T-helper 2 cell treated with Interferon-gamma antibody and Interleukin-4, amounts not matched to agents 100 ng/mL and 5 ng/mL, for 36 hours (primary cell): ENCODE measurements around the gene NXNL2. TPM values are rescaled to one million over a fixed set of nuclear protein-coding genes. Genes with fewer than 3 reads are reported as not detected.

ENCODE experiments used
- intact Hi-C: fragments of 100-400 bp; cut with micrococcal nuclease; formaldehyde crosslinking; loops from one replicate; pipeline ENCODE4 v1.15.1; 2023
- total RNA-seq: library from RNA; stranded (reverse); gene quantifications from 2 replicates; pipeline ENCODE4 v1.2.3, GENCODE V29; 2022

The NXNL2 gene
- total RNA-seq, 1 donor from 2014 or later = not detected

DNA sequence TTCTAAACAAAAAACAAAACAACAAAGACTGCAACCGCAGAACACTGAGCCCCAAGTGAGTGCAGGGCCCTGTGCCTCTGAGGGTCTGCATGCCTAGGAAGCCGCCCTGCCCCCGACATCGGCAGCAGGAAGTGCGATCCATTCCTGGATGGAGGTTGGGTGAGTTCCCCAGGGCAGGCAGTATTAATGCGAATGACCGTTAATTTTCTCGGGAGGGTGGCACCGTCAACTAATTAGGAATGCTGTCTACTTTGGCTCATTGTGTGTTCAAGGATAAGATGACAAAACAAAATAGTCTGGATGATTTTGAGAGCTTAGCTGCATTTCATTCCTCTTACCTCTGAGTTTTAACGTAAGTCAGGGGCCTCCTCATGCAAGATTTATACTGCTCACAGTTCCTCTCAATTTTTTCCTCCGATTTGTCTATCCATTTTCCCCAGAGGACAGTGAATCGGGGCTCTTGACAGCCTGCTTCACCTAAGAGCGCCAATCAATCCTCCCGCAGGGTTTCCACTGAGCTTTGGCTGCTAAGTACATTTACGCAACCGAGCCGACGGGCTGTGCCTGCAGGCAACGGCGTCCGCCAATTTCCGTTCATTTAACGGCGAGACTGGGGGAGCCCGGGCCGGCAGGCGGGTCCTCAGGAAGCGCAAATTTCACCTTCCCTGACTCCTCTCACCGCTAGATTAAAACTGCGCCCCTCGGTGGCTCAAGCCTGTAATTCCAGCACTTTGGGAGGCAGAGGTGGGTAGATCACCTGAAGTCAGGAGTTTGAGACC lies 2.9 kb upstream of the NXNL2 start:
- intact Hi-C loops = no loop called here

GRCh38 chr9:88533951-88534455 lies 975 bp upstream of the NXNL2 start:
- intact Hi-C loops = no loop called here

- intact Hi-C loops = no loop called here
These were observed 446 bp downstream of the NXNL2 start for GRCh38 chr9:88535226-88536022.

DNA sequence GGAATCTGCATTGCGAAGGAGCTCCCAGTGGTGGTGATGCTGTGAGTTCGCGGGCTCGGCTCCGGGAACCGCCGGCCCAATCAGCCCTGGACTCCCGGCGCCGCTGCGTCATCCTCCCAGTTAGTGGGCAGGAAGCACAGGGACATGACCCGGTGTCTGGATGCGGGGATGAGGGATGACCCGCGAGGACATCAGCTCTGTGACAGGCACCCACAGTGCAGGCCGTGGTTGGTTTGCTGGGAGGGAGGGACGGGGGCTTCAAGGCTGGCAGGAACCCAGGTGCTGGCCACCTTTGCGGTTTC lies 996 bp downstream of the NXNL2 start:
- intact Hi-C loops = no loop called here

GRCh38 chr9:88536951-88537760 lies 2.2 kb downstream of the NXNL2 start:
- intact Hi-C loops = no loop called here

DNA sequence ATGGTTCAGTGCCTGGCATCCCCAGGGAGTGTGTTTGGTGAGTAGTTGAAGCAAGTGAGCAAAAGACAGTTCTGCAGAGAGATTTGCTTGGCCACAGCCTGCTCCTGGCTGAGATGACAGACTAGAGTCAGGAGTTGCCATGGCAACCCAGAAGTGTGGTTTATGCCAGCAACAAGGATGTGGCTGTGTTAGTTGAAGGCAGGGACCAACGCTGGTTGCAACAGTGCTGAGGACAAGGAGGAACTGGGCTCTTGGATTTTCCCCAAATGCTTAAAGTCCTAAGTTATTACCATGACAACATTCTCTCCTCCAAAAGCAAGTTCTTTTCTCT lies 2.7 kb downstream of the NXNL2 start:
- intact Hi-C loops = no loop called here

DNA sequence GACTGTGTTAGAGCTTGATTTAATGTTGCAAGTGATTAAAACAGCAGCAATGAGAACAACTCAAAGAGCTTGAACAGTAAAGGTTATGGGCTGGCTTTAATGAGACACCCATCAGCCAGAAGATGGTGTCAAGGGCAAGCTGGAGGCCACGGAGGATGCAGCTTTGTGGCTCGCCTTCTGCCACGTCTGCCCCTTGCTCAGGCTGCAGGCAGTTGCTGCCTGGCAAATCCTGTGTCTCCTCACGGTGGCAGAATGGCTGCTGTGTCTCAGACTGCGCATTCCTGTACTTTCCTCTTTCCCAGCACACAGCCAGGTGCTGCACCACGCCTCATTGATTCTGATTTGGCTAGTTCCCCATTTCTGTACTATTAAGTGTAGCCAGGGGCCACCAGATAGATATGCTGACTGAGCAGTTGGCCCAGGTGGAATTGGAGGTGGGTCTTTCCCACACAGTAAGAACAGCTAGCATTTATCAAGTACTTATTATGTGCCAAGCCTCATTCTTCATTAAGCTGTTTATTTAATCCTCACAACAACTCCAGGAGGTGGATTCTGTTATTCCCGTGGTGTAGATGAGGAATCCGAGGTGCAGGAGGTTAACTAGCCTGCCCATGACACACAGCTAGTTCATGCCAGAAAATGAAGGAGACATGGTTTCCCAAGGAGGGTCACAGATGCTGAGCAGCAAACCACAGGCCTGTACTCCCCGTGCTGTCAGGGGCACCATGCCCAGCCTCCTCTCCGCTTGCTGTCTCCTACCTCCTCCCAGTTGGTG lies 3.5 kb downstream of the NXNL2 start:
- intact Hi-C loops = no loop called here

DNA sequence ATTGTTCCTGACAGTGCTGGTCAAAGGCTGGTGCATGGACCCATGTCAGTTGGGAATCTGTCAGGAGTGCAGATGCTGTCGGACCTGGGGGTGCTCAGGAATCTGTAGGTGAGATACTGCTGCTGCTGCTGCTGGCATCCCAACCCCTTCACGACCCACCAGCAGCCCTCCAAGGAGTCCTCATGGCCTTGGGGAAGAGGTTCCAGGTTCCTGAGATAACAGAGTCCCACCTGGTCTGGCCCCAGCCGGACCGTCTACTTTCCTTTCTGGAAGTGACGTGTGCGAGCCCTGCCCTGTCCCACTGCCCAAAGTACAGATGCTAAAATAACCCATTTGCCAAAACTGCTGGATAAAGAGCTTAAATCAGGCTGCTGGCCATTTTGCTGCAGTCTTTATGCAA lies 4.3 kb downstream of the NXNL2 start:
- intact Hi-C loops = no loop called here

DNA sequence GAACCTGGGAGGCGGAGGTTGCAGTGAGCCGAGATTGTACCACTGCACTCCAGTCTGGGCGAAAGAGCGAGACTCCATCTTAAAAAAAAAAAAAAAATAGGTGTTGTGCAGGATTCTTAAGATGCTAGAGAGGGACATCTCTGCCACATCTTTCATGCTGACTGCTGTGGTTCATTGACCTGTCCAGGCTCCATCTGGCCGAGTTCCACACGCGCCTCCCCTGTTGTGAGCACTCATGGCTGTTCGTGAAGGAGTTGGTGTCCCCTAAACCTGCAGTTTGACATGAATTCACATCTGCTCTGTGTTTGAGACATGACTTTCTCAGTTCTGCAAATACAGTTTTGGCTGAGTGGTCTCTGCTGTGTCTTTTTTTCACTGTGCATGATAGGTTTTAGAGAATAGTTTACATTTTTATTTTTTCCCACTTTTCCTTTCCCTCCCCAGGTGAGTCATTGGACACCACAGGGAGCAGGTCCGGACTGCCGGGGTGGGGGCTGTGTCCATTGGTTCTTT lies 5.3 kb downstream of the NXNL2 start:
- intact Hi-C loops = no loop called here

DNA sequence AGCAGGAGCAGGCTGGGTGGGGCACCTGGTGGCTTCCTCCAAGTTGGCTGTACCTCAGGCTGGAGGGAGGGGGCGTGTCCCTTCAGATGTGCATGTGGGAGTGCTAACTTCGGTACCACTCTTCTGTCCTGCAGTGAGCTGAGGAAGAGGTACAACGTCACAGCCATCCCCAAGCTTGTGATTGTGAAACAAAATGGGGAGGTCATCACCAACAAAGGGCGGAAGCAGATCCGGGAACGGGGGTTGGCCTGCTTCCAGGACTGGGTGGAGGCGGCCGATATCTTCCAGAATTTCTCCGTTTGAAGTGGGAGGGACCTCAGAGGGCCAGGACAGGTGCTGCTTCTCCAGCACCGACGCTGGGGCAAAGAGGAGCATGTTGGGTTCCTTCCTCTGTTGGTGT lies 9.3 kb downstream of the NXNL2 start:
- intact Hi-C loops = no loop called here

DNA sequence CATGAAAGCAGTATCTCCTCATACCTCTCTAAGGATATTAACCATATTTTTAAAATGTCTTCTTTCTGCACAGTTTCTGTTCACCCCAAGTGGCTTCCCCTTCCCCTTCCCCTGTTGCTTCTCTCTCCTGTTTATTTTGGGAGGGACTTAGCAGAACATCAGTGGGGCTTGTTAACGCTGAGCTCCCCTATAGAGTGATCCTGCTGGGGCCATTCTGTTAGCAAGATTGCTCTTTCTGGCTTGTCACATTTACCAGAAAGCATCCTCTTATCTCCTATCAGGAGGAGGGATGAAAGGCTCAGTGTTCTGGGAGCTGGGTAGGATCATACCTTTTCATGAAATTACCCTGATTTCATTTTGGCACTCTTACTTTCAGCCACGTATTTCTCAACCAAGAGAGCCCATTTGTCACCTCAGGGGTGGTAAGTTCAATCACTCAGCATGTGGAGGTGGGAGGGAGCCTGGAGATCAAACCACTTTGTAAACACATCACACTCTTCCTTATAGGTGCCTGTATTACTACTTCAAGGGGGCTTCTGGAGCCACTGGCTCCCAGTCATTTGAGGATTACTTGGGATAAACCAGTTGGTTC lies 16.7 kb downstream of the NXNL2 start:
- intact Hi-C loops = no loop called here

GRCh38 chr9:88553350-88553749 lies 18.4 kb downstream of the NXNL2 start:
- intact Hi-C loops = no loop called here

- intact Hi-C loops = no loop called here
These were observed 20.4 kb downstream of the NXNL2 start for GRCh38 chr9:88555268-88555980.

DNA sequence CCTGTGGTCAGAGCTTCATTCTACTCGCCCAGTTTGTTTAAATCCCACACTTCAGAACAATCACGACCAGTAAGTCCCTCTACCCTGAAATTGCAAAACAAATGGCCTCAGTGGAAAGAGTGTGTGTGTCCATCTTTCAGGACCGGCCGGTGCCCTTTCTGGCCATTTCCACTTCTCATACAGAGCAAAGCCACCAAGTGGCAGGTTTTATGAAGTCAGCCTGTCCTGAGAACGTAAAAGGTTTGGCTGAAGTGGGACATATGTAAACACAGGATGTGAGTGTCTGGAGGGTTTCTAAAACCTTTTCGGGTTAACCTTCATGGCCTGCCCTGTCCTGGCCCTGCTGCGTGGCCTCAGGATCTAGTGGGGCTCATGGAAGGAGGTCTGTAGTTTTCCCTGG lies 24.7 kb downstream of the NXNL2 start:
- intact Hi-C loops = no loop called here

GRCh38 chr9:88567870-88568269 lies 32.9 kb downstream of the NXNL2 start:
- intact Hi-C loops = no loop called here

- intact Hi-C loops = no loop called here
These were observed 36.4 kb downstream of the NXNL2 start for GRCh38 chr9:88571419-88571818.

DNA sequence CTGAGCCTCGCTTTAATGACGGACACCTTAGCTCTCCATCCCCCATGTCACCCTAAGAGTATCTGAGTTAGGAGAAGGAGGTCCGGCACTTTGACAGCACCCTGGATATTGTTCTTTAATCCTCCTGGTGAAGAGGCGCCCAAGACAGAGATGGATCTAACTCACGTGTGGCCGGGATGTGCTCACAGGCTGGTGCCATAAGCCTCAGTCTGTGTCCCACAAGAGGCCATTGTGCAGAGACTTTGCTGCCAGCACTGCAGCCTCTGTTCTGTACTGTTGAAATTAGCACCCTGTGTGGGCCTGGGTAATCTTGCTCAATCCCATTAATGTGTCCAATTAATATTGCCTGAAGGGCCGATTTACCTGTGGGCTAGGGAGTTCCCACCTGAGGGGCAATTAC lies 37.7 kb downstream of the NXNL2 start:
- intact Hi-C loops = no loop called here

DNA sequence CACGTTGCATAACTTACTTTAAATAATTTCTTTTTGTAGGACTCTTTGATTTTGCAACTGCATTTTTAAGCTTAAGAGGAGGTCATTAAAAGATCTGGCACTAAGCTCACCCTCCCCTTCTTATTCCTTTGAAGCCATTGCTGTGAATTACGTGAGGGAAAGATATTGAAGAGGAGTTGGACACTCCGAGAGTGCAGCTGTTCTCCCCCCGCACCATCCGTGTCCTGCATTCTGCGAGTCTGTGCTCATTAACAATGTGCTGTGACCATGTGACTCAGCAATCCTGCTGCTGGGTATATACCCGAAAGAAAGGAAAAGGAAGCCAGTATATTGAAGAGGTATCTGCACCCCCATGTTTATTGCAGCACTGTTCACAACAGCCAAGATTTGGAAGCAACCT lies 40.0 kb downstream of the NXNL2 start:
- intact Hi-C loops = no loop called here

- intact Hi-C loops = loop anchor here (1.0 to 2.0 kb wide), 3 partner anchors 404 to 627 kb away; no protein-coding TSS in a partner anchor
These were observed 42.5 kb downstream of the NXNL2 start for GRCh38 chr9:88577256-88578120.
